ENCODE measurements around the gene ZBTB12.
"Not testable (repeated sequence)": the region's sequence is repeated elsewhere in the genome, so short reads cannot be mapped to it uniquely, and the experiment has no call there.

Gene ZBTB12

GRCh38 chr6:31927242-31927862, 25.5 kb upstream of the ZBTB12 start, which contains the start of gene C2:
C2 (plus strand) TSS chr6:31927717; CDS start chr6:31927753, 36 bp downstream.
- Histone ChIP-seq H3K4me3 (ENCODE audit: insufficient read depth, low read depth, low read length) (no peak within 1 kb of the TSS), H3K36me3 (ENCODE audit: control insufficient read depth, insufficient read depth, low read length) (no peaks in the 10 kb centered on the region), H3K27ac (ENCODE audit: insufficient read depth, low read depth, low read length, poor library complexity, severe bottlenecking) (no peak within 1 kb of the TSS), H3K27me3 (ENCODE audit: control insufficient read depth, insufficient read depth, low read length, poor library complexity, severe bottlenecking) (peaks cover 3% of the 10 kb centered on the region), H3K4me1 (ENCODE audit: control insufficient read depth, insufficient read depth, low read length) (no peaks in the 10 kb centered on the region), H3K9me3 (ENCODE audit: control insufficient read depth, low read length) (no peaks in the 10 kb centered on the region)
- WGBS, 2 experiments = 80 to 82% methylated on average over 11 of the region's 11 CpGs

- Histone ChIP-seq H3K27ac (ENCODE audit: insufficient read depth, low read depth, low read length, poor library complexity, severe bottlenecking) (no peak overlapping the region), H3K36me3 (ENCODE audit: control insufficient read depth, insufficient read depth, low read length) (no peaks in the 10 kb centered on the region), H3K27me3 (ENCODE audit: control insufficient read depth, insufficient read depth, low read length, poor library complexity, severe bottlenecking) (peaks cover 3% of the 10 kb centered on the region), H3K9me3 (ENCODE audit: control insufficient read depth, low read length) (no peaks in the 10 kb centered on the region), H3K4me3 (ENCODE audit: insufficient read depth, low read depth, low read length) (no peak overlapping the region), H3K4me1 (ENCODE audit: control insufficient read depth, insufficient read depth, low read length) (no peaks in the 10 kb centered on the region)
- WGBS, 2 experiments = 31% methylated on average over 5 of the region's 5 CpGs
Measured at GRCh38 chr6:31922942-31923341, 21.1 kb upstream of the ZBTB12 start.

- H3K27ac ChIP-seq (ENCODE audit: insufficient read depth, low read depth, low read length, poor library complexity, severe bottlenecking) = no peak overlapping the region
- peaks cover 1% of the 10 kb centered on the region for H3K27me3 ChIP-seq (ENCODE audit: control insufficient read depth, insufficient read depth, low read length, poor library complexity, severe bottlenecking)
- no peaks in the 10 kb centered on the region for H3K9me3 ChIP-seq (ENCODE audit: control insufficient read depth, low read length)
- H3K4me3 ChIP-seq (ENCODE audit: insufficient read depth, low read depth, low read length) = no peak overlapping the region
- H3K4me1 ChIP-seq (ENCODE audit: control insufficient read depth, insufficient read depth, low read length) = no peaks in the 10 kb centered on the region
- no peaks in the 10 kb centered on the region for H3K36me3 ChIP-seq (ENCODE audit: control insufficient read depth, insufficient read depth, low read length)
- 84 to 96% methylated on average over 2 of the region's 2 CpGs for WGBS, 2 experiments
Measured at GRCh38 chr6:31920811-31921210, 18.9 kb upstream of the ZBTB12 start.

GRCh38 chr6:31919624-31920303, 17.9 kb upstream of the ZBTB12 start:
- WGBS, 2 experiments = 89% methylated on average over 6 of the region's 6 CpGs
- Histone ChIP-seq H3K4me3 (ENCODE audit: insufficient read depth, low read depth, low read length) (no peak overlapping the region), H3K9me3 (ENCODE audit: control insufficient read depth, low read length) (no peaks in the 10 kb centered on the region), H3K4me1 (ENCODE audit: control insufficient read depth, insufficient read depth, low read length) (no peaks in the 10 kb centered on the region), H3K27ac (ENCODE audit: insufficient read depth, low read depth, low read length, poor library complexity, severe bottlenecking) (no peak overlapping the region), H3K36me3 (ENCODE audit: control insufficient read depth, insufficient read depth, low read length) (no peaks in the 10 kb centered on the region), H3K27me3 (ENCODE audit: control insufficient read depth, insufficient read depth, low read length, poor library complexity, severe bottlenecking) (no peaks in the 10 kb centered on the region)

GRCh38 chr6:31918069-31918720, 16.3 kb upstream of the ZBTB12 start:
- WGBS, 2 experiments = 89 to 90% methylated on average over 8 of the region's 8 CpGs
- Histone ChIP-seq H3K27ac (ENCODE audit: insufficient read depth, low read depth, low read length, poor library complexity, severe bottlenecking) (no peak overlapping the region), H3K4me3 (ENCODE audit: insufficient read depth, low read depth, low read length) (no peak overlapping the region), H3K27me3 (ENCODE audit: control insufficient read depth, insufficient read depth, low read length, poor library complexity, severe bottlenecking) (no peaks in the 10 kb centered on the region), H3K9me3 (ENCODE audit: control insufficient read depth, low read length) (no peaks in the 10 kb centered on the region), H3K36me3 (ENCODE audit: control insufficient read depth, insufficient read depth, low read length) (no peaks in the 10 kb centered on the region), H3K4me1 (ENCODE audit: control insufficient read depth, insufficient read depth, low read length) (no peaks in the 10 kb centered on the region)

GRCh38 chr6:31915756-31916155, 13.9 kb upstream of the ZBTB12 start:
- H3K27me3 ChIP-seq (ENCODE audit: control insufficient read depth, insufficient read depth, low read length, poor library complexity, severe bottlenecking) = no peaks in the 10 kb centered on the region
- no peak overlapping the region for H3K27ac ChIP-seq (ENCODE audit: insufficient read depth, low read depth, low read length, poor library complexity, severe bottlenecking)
- H3K36me3 ChIP-seq (ENCODE audit: control insufficient read depth, insufficient read depth, low read length) = no peaks in the 10 kb centered on the region
- no peak overlapping the region for H3K4me3 ChIP-seq (ENCODE audit: insufficient read depth, low read depth, low read length)
- WGBS, 2 experiments = 90% methylated on average over 6 of the region's 6 CpGs
- no peaks in the 10 kb centered on the region for H3K4me1 ChIP-seq (ENCODE audit: control insufficient read depth, insufficient read depth, low read length)
- no peaks in the 10 kb centered on the region for H3K9me3 ChIP-seq (ENCODE audit: control insufficient read depth, low read length)

GRCh38 chr6:31915351-31915750, 13.5 kb upstream of the ZBTB12 start:
- no peak overlapping the region for H3K27ac ChIP-seq (ENCODE audit: insufficient read depth, low read depth, low read length, poor library complexity, severe bottlenecking)
- H3K4me1 ChIP-seq (ENCODE audit: control insufficient read depth, insufficient read depth, low read length) = no peaks in the 10 kb centered on the region
- no peaks in the 10 kb centered on the region for H3K9me3 ChIP-seq (ENCODE audit: control insufficient read depth, low read length)
- H3K36me3 ChIP-seq (ENCODE audit: control insufficient read depth, insufficient read depth, low read length) = no peaks in the 10 kb centered on the region
- H3K27me3 ChIP-seq (ENCODE audit: control insufficient read depth, insufficient read depth, low read length, poor library complexity, severe bottlenecking) = no peaks in the 10 kb centered on the region
- no peak overlapping the region for H3K4me3 ChIP-seq (ENCODE audit: insufficient read depth, low read depth, low read length)

- Histone ChIP-seq H3K4me1 (ENCODE audit: control insufficient read depth, insufficient read depth, low read length) (no peaks in the 10 kb centered on the region), H3K27me3 (ENCODE audit: control insufficient read depth, insufficient read depth, low read length, poor library complexity, severe bottlenecking) (no peaks in the 10 kb centered on the region), H3K9me3 (ENCODE audit: control insufficient read depth, low read length) (no peaks in the 10 kb centered on the region), H3K27ac (ENCODE audit: insufficient read depth, low read depth, low read length, poor library complexity, severe bottlenecking) (no peak overlapping the region), H3K4me3 (ENCODE audit: insufficient read depth, low read depth, low read length) (no peak overlapping the region), H3K36me3 (ENCODE audit: control insufficient read depth, insufficient read depth, low read length) (no peaks in the 10 kb centered on the region)
- WGBS, 2 experiments = 69 to 73% methylated on average over 11 of the region's 11 CpGs
Measured at GRCh38 chr6:31911826-31912585, 10.1 kb upstream of the ZBTB12 start.

- not testable (repeated sequence) for H3K27me3 ChIP-seq (ENCODE audit: control insufficient read depth, insufficient read depth, low read length, poor library complexity, severe bottlenecking); H3K4me3 ChIP-seq (ENCODE audit: insufficient read depth, low read depth, low read length); H3K4me1 ChIP-seq (ENCODE audit: control insufficient read depth, insufficient read depth, low read length); H3K36me3 ChIP-seq (ENCODE audit: control insufficient read depth, insufficient read depth, low read length); H3K9me3 ChIP-seq (ENCODE audit: control insufficient read depth, low read length); H3K27ac ChIP-seq (ENCODE audit: insufficient read depth, low read depth, low read length, poor library complexity, severe bottlenecking)
- WGBS, 2 experiments = 78 to 87% methylated on average over 7 of the region's 7 CpGs
Measured at GRCh38 chr6:31909298-31909697, 7.4 kb upstream of the ZBTB12 start.

GRCh38 chr6:31908791-31909190, 6.9 kb upstream of the ZBTB12 start:
- H3K4me1 ChIP-seq (ENCODE audit: control insufficient read depth, insufficient read depth, low read length) = no peaks in the 10 kb centered on the region
- 92 to 93% methylated on average over 4 of the region's 4 CpGs for WGBS, 2 experiments
- no peak overlapping the region for H3K27ac ChIP-seq (ENCODE audit: insufficient read depth, low read depth, low read length, poor library complexity, severe bottlenecking)
- no peak overlapping the region for H3K4me3 ChIP-seq (ENCODE audit: insufficient read depth, low read depth, low read length)
- no peaks in the 10 kb centered on the region for H3K36me3 ChIP-seq (ENCODE audit: control insufficient read depth, insufficient read depth, low read length)
- H3K9me3 ChIP-seq (ENCODE audit: control insufficient read depth, low read length) = no peaks in the 10 kb centered on the region
- H3K27me3 ChIP-seq (ENCODE audit: control insufficient read depth, insufficient read depth, low read length, poor library complexity, severe bottlenecking) = no peaks in the 10 kb centered on the region
